ENCODE results near the gene TNS3. TPM values are rescaled to one million over a fixed set of nuclear protein-coding genes. Genes with fewer than 3 reads are reported as not detected.

The TNS3 gene
- total and polyA plus RNA-seq, 10 of the 15 experiments (the other 5 are each of a cell fraction or from before 2014, with no cell fraction given), result 0.27 to 2.7 (median 0.79) TPM

DNA sequence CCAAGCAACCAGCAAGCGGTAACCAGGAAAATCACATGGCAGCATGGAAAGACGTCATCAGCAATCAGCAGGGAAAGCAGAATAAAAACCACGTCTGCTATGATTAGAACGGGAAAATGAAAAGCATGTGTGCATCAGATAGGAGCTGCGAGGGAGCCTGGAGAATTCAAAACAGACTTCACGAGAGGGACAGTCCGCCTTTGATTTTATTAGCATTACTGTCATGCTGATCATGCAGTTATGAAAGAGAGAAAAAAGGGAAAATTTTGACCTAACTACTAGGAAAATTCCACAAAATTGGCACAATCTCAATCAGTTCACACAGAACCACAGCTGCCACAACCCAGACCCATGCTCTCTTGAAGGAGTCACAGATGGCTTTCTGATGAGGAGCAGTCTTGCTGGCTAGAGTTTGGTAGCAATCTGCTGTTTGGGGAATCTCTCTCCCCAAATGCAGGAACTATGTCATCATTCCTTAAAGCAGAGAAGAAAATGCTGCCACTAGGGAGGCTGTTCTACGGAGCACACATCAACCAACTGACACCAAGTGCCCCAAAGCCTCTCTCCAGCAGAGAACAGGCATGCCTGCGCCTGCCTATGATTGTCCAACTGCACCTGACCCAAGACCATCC lies 295.9 kb downstream of the TNS3 start:
- intact Hi-C loops (cut with micrococcal nuclease; ENCODE audit: unreplicated experiment) (no loop called here), in situ Hi-C loops (cut with MboI) (no loop called here)
- peaks cover 4% of the 10 kb centered on the region; the same call in 1 of the 2 replicates for H3K4me1 ChIP-seq (ENCODE audit: control insufficient read depth, insufficient read depth, low read length)
- H3K36me3 ChIP-seq (ENCODE audit: control insufficient read depth in 2 of 2, insufficient read depth in 2 of 2, low read length in 1 of 2), result no peaks in the 10 kb centered on the region; a peak in 1 of 4 replicates
- DNase-seq (ENCODE audit: low read depth, low spot score) (no peak), ATAC-seq (no peak), FAIRE-seq (no peak)
- ChIA-PET CTCF (no interaction called here), RAD21 (ENCODE audit: unreplicated experiment) (no interaction called here), SMC1A (ENCODE audit: uncharacterized antibody, unreplicated experiment) (no interaction called here), POLR2A (no interaction called here)
- no peaks in the 10 kb centered on the region for H3K79me2 ChIP-seq (ENCODE audit: control insufficient read depth, insufficient read depth, low read length)
- H3K4me2 ChIP-seq (ENCODE audit: control insufficient read depth, insufficient read depth), result no peak overlapping the region
- 48% methylated on average over 9 of the region's 9 CpGs for WGBS (ENCODE audit: insufficient coverage, insufficient replicate concordance, low lambda C conversion rate, missing lambda C conversion rate)
- no peak overlapping the region for H3K27ac ChIP-seq (ENCODE audit: control insufficient read depth, insufficient read depth)
- no peaks in the 10 kb centered on the region; the same call in 1 of the 3 replicates for H3K9me3 ChIP-seq (replicated peaks; ENCODE audit: control insufficient read depth, insufficient read depth, low read length)
- no peaks in the 10 kb centered on the region for H3K27me3 ChIP-seq (replicated peaks in 1 of 2; ENCODE audit: control insufficient read depth in 2 of 2, insufficient read depth in 2 of 2, low read length in 1 of 2)
- H4K20me1 ChIP-seq (ENCODE audit: control insufficient read depth, insufficient read depth), result no peaks in the 10 kb centered on the region
- TF ChIP-seq POLR2AphosphoS2 (IDR thresholded peaks at IDR 0.05; ENCODE audit: low read depth, low read length) (no peak), ZNF384 (IDR thresholded peaks at IDR 0.05; ENCODE audit: borderline replicate concordance, low read depth, low read length) (no peak), CHD2 (IDR thresholded peaks at IDR 0.05; ENCODE audit: borderline replicate concordance, low read depth, low read length) (no peak)
- TF ChIP-seq, protein P1, sequence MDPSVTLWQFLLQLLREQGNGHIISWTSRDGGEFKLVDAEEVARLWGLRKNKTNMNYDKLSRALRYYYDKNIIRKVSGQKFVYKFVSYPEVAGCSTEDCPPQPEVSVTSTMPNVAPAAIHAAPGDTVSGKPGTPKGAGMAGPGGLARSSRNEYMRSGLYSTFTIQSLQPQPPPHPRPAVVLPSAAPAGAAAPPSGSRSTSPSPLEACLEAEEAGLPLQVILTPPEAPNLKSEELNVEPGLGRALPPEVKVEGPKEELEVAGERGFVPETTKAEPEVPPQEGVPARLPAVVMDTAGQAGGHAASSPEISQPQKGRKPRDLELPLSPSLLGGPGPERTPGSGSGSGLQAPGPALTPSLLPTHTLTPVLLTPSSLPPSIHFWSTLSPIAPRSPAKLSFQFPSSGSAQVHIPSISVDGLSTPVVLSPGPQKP (IDR thresholded peaks at IDR 0.05; ENCODE audit: low read depth, low read length), result no peak
- TF ChIP-seq, protein P2, sequence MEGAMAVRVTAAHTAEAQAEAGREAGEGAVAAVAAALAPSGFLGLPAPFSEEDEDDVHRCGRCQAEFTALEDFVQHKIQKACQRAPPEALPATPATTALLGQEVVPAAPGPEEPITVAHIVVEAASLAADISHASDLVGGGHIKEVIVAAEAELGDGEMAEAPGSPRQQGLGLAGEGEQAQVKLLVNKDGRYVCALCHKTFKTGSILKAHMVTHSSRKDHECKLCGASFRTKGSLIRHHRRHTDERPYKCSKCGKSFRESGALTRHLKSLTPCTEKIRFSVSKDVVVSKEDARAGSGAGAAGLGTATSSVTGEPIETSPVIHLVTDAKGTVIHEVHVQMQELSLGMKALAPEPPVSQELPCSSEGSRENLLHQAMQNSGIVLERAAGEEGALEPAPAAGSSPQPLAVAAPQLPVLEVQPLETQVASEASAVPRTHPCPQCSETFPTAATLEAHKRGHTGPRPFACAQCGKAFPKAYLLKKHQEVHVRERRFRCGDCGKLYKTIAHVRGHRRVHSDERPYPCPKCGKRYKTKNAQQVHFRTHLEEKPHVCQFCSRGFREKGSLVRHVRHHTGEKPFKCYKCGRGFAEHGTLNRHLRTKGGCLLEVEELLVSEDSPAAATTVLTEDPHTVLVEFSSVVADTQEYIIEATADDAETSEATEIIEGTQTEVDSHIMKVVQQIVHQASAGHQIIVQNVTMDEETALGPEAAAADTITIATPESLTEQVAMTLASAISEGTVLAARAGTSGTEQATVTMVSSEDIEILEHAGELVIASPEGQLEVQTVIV (IDR thresholded peaks at IDR 0.05; ENCODE audit: borderline replicate concordance, partially characterized antibody), result no peak
- H3K9ac ChIP-seq (ENCODE audit: control insufficient read depth, insufficient read depth, low read length), result no peak overlapping the region
- no peak overlapping the region for H3K4me3 ChIP-seq
- H2AFZ ChIP-seq (ENCODE audit: control insufficient read depth, low read depth, low read length), result no peak overlapping the region
- no TSS peak for BruUV-seq (replicated peaks)

Measured in GM12878 (cell line).